Liver (tissue), 9 donors: ENCODE measurements around the gene NKX2-4. TPM values are rescaled to one million over a fixed set of nuclear protein-coding genes. Genes with fewer than 3 reads are reported as not detected.

ENCODE experiments used
- DNase-seq: peaks from one replicate; pipeline ENCODE4 v3.0.0-alpha.2; 2017; ENCODE audit warnings: low spot score
- H3K27ac ChIP-seq, 2 donors: one replicate each; pipeline ENCODE4 v1.7.0; 2013; ENCODE audit warnings: inconsistent platforms in 2 of 2, low read length in 2 of 2, control low read depth in 1 of 2, low read depth in 1 of 2, mild to moderate bottlenecking in 1 of 2
- H3K27me3 ChIP-seq, 4 donors: one replicate each; pipeline versions ENCODE4 v1.6.1 to v1.7.0; 2013; ENCODE audit warnings: low read length in 3 of 4, inconsistent platforms in 1 of 4, mild to moderate bottlenecking in 1 of 4, moderate library complexity in 1 of 4; ENCODE audit not compliant: control insufficient read depth in 4 of 4, insufficient read depth in 4 of 4
- H3K36me3 ChIP-seq, 4 donors: one replicate each; pipeline versions ENCODE4 v1.6.1 to v1.7.0; 2013; ENCODE audit warnings: low read length in 3 of 4, mild to moderate bottlenecking in 3 of 4, low read depth in 1 of 4, moderate library complexity in 1 of 4; ENCODE audit not compliant: control insufficient read depth in 4 of 4, insufficient read depth in 3 of 4
- H3K4me1 ChIP-seq, 4 donors: one replicate each; pipeline versions ENCODE4 v1.6.1 to v1.7.0; 2013; ENCODE audit warnings: low read length in 3 of 4, mild to moderate bottlenecking in 3 of 4, moderate library complexity in 1 of 4; ENCODE audit not compliant: control insufficient read depth in 4 of 4, insufficient read depth in 4 of 4
- H3K4me3 ChIP-seq, 3 donors: one replicate each; pipeline versions ENCODE4 v1.6.1 to v1.7.0; 2013; ENCODE audit warnings: low read length in 3 of 3, control low read depth in 1 of 3, low read depth in 1 of 3, mild to moderate bottlenecking in 1 of 3
- H3K9ac ChIP-seq, 2 donors: one replicate each; pipeline ENCODE4 v1.7.0; 2013; ENCODE audit warnings: low read length in 2 of 2, mild to moderate bottlenecking in 2 of 2, moderate library complexity in 2 of 2, control low read depth in 1 of 2, low read depth in 1 of 2
- H3K9me3 ChIP-seq, 4 donors: one replicate each; pipeline versions ENCODE4 v1.6.1 to v1.7.0; 2013; ENCODE audit warnings: low read length in 3 of 4; ENCODE audit not compliant: control insufficient read depth in 4 of 4
- ATF3 ChIP-seq: IDR thresholded peaks from 2 replicates; pipeline ENCODE4 v1.6.1; 2016; ENCODE audit warnings: antibody characterized with exemption
- CTCF ChIP-seq: fragments of 150-350 bp; IDR thresholded peaks from 2 replicates; pipeline ENCODE4 v1.5.1; 2017; ENCODE audit warnings: improper control_type of control experiment, low read depth, low read length; ENCODE audit not compliant: missing input control
- EGR1 ChIP-seq, 2 donors: IDR thresholded peaks; 2 replicates each; pipeline ENCODE4 v1.6.1; 2016 to 2018; ENCODE audit warnings: antibody characterized with exemption in 2 of 2, low read depth in 2 of 2
- FOXA1 ChIP-seq: IDR thresholded peaks from 2 replicates; pipeline ENCODE4 v1.6.1; 2016; ENCODE audit warnings: antibody characterized with exemption
- FOXA2 ChIP-seq: IDR thresholded peaks from 2 replicates; pipeline ENCODE4 v1.6.1; 2016; ENCODE audit warnings: antibody characterized with exemption
- GABPA ChIP-seq, 2 donors: IDR thresholded peaks in 1 of 2; conservative IDR thresholded peaks in 1 of 2; 2 replicates each; pipeline ENCODE4 v1.6.1; 2016; ENCODE audit warnings: antibody characterized with exemption in 2 of 2, mild to moderate bottlenecking in 1 of 2, moderate library complexity in 1 of 2
- HNF4A ChIP-seq, 2 donors: conservative IDR thresholded peaks; 2 replicates each; pipeline ENCODE4 v1.6.1; 2016; ENCODE audit warnings: antibody characterized with exemption in 2 of 2, mild to moderate bottlenecking in 2 of 2
- HNF4G ChIP-seq: IDR thresholded peaks from 2 replicates; pipeline ENCODE4 v1.6.1; 2016; ENCODE audit warnings: antibody characterized with exemption
- JUND ChIP-seq, 2 donors: IDR thresholded peaks; 2 replicates each; pipeline ENCODE4 v1.6.1; 2016; ENCODE audit warnings: antibody characterized with exemption in 2 of 2
- MAX ChIP-seq: IDR thresholded peaks from 2 replicates; pipeline ENCODE4 v1.6.1; 2016; ENCODE audit warnings: antibody characterized with exemption
- NR2F2 ChIP-seq: IDR thresholded peaks from 2 replicates; pipeline ENCODE4 v1.6.1; 2016; ENCODE audit warnings: antibody characterized with exemption
- RAD21 ChIP-seq, 2 donors: IDR thresholded peaks; 2 replicates each; pipeline ENCODE4 v1.6.1; 2016; ENCODE audit warnings: antibody characterized with exemption in 2 of 2, mild to moderate bottlenecking in 2 of 2
- REST ChIP-seq: IDR thresholded peaks from 2 replicates; pipeline ENCODE4 v1.6.1; 2016; ENCODE audit warnings: antibody characterized with exemption, mild to moderate bottlenecking
- RXRA ChIP-seq, 2 donors: IDR thresholded peaks; 2 replicates each; pipeline ENCODE4 v1.6.1; 2017 to 2018; ENCODE audit warnings: antibody characterized with exemption in 2 of 2, mild to moderate bottlenecking in 1 of 2
- SP1 ChIP-seq: IDR thresholded peaks from 2 replicates; pipeline ENCODE4 v1.6.1; 2018; ENCODE audit warnings: antibody characterized with exemption, mild to moderate bottlenecking
- TAF1 ChIP-seq: conservative IDR thresholded peaks from 2 replicates; pipeline ENCODE4 v1.6.1; 2016; ENCODE audit warnings: antibody characterized with exemption, mild to moderate bottlenecking
- YY1 ChIP-seq: IDR thresholded peaks from 2 replicates; pipeline ENCODE4 v1.6.1; 2016; ENCODE audit warnings: antibody characterized with exemption, mild to moderate bottlenecking
- ZBTB33 ChIP-seq: IDR thresholded peaks from 2 replicates; pipeline ENCODE4 v1.6.1; 2016; ENCODE audit warnings: antibody characterized with exemption
- whole genome bisulfite sequencing: extraction: QIAGEN DNeasy Blood & Tissue Kit; methylation state at CpG from one replicate; pipeline ENCODE4 v1.1.7; 2013; 5-methylcytosine and 5-hydroxymethylcytosine counted together
- polyA plus RNA-seq, 2 donors: library from polyadenylated mRNA; stranded (reverse) in 1 of 2; unstranded in 1 of 2; fragments of 200-250 nt in 1 of 2; fragments of >200 nt in 1 of 2; fragmentation: Nextera tagmentation in 1 of 2; extraction: Ambion mirVana in 1 of 2; gene quantifications; one replicate each; pipeline versions ENCODE4 v1.2.1 to v1.2.3, GENCODE V29; 2013 to 2015
- total RNA-seq, 2 donors: library from RNA; depleted of rRNA; stranded (reverse); fragments of >200 nt; gene quantifications; one replicate each; pipeline ENCODE4 v1.2.3, GENCODE V29; 2014
- donor health status: healthy.
- donor health status: healthy.
- donor health status: healthy.
- donor health status: healthy.
- donor health status: healthy.

NKX2-4 gene
- total and polyA plus RNA-seq, 4 donors: not detected

- Histone ChIP-seq H3K27ac (no peak overlapping the region), H3K4me1 (peaks cover 0 to 1% (median 0%) of the 10 kb centered on the region in 4 donors), H3K27me3 (no peaks in the 10 kb centered on the region), H3K9me3 (no peaks in the 10 kb centered on the region), H3K36me3 (peaks cover 15 to 46% (median 43%) of the 10 kb centered on the region in 4 donors), H3K4me3 (no peak overlapping the region), H3K9ac (no peak overlapping the region)
- TF ChIP-seq EGR1 (IDR thresholded peaks at IDR 0.05; ENCODE audit: low read depth in 2 of 2): no peak
- no peak for TF ChIP-seq RAD21 (IDR thresholded peaks at IDR 0.05)
- no peak for TF ChIP-seq TAF1
- TF ChIP-seq FOXA1: no peak
- TF ChIP-seq GABPA (IDR thresholded peaks at IDR 0.05 in 1 of 2, conservative IDR thresholded peaks at IDR 0.05 in 1 of 2): no peak
- TF ChIP-seq HNF4A (conservative IDR thresholded peaks at IDR 0.05): no peak
- no peak for TF ChIP-seq SP1
- no peak for TF ChIP-seq CTCF
- no peak for TF ChIP-seq HNF4G
- no peak for TF ChIP-seq ATF3
- no peak for TF ChIP-seq ZBTB33
- no peak for TF ChIP-seq MAX
- TF ChIP-seq JUND (IDR thresholded peaks at IDR 0.05): no peak
- TF ChIP-seq FOXA2: no peak
- no peak for TF ChIP-seq RXRA (IDR thresholded peaks at IDR 0.05)
- WGBS: 75% methylated on average over 1 of the region's 1 CpG
- no peak for DNase-seq
Observed at GRCh38 chr20:21360705-21361104, 36.6 kb downstream of the NKX2-4 start.

- WGBS: 96% methylated on average over 5 of the region's 5 CpGs
- peaks cover 10 to 48% (median 40%) of the 10 kb centered on the region in 4 donors for H3K36me3 ChIP-seq
Observed at GRCh38 chr20:21358737-21359136, 38.6 kb downstream of the NKX2-4 start.

More at GRCh38 chr20:21358737-21359136, 38.6 kb downstream of the NKX2-4 start:
- Histone ChIP-seq H3K27me3 (no peaks in the 10 kb centered on the region), H3K4me3 (no peak overlapping the region), H3K27ac (no peak overlapping the region), H3K4me1 (peaks cover 0 to 1% (median 0%) of the 10 kb centered on the region in 4 donors), H3K9me3 (no peaks in the 10 kb centered on the region), H3K9ac (no peak overlapping the region)
- no peak for DNase-seq
- no peak for TF ChIP-seq ATF3
- no peak for TF ChIP-seq CTCF
- TF ChIP-seq YY1: no peak
- no peak for TF ChIP-seq MAX
- TF ChIP-seq ZBTB33: no peak
- TF ChIP-seq JUND (IDR thresholded peaks at IDR 0.05): no peak
- no peak for TF ChIP-seq HNF4A (conservative IDR thresholded peaks at IDR 0.05)
- no peak for TF ChIP-seq SP1
- no peak for TF ChIP-seq FOXA1
- no peak for TF ChIP-seq RAD21 (IDR thresholded peaks at IDR 0.05)
- no peak for TF ChIP-seq FOXA2
- no peak for TF ChIP-seq RXRA (IDR thresholded peaks at IDR 0.05)
- no peak for TF ChIP-seq GABPA (IDR thresholded peaks at IDR 0.05 in 1 of 2, conservative IDR thresholded peaks at IDR 0.05 in 1 of 2)
- TF ChIP-seq TAF1: no peak
- TF ChIP-seq NR2F2: no peak
- no peak for TF ChIP-seq REST
- no peak for TF ChIP-seq EGR1 (IDR thresholded peaks at IDR 0.05; ENCODE audit: low read depth in 2 of 2)
